Ramos (cell line): ENCODE results near the gene ZNF563.
"Not testable (repeated sequence)": the region's sequence is repeated elsewhere in the genome, so short reads cannot be mapped to it uniquely, and the experiment has no call there.

Experiments used
- in situ Hi-C: fragments of 300-500 bp; cut with MboI; formaldehyde crosslinking; loops from one replicate; pipeline ENCODE4 v1.14.3; 2022; ENCODE audit warnings: low sequenced_read_pairs; ENCODE audit not compliant: unreplicated experiment

The ZNF563 gene

GRCh38 chr19:12333162-12334159 lies at the start of gene ZNF563:
Gene ZNF563, minus strand, starts transcription at chr19:12333633. Its CDS starts 151 bp downstream, at chr19:12333482.
- in situ Hi-C loops, result no loop called here

- in situ Hi-C loops, result no loop called here
Measured at GRCh38 chr19:12380444-12380737, 47.0 kb upstream of the ZNF563 start.

- in situ Hi-C loops, result no loop called here
Measured at GRCh38 chr19:12379732-12380443, 46.5 kb upstream of the ZNF563 start.

GRCh38 chr19:12374026-12374425 lies 40.6 kb upstream of the ZNF563 start:
- in situ Hi-C loops, result no loop called here

GRCh38 chr19:12365236-12366162 lies 32.1 kb upstream of the ZNF563 start, which contains the start of gene ZNF442:
Gene ZNF442, minus strand, starts transcription at chr19:12365683. Its CDS starts 2,052 bp downstream, at chr19:12363631.
- in situ Hi-C loops, result no loop called here

- in situ Hi-C loops, result no loop called here
Measured at GRCh38 chr19:12364391-12365235, 31.2 kb upstream of the ZNF563 start.

GRCh38 chr19:12362236-12362635 lies 28.8 kb upstream of the ZNF563 start:
- in situ Hi-C loops, result not testable (repeated sequence)

- in situ Hi-C loops, result no loop called here
Measured at GRCh38 chr19:12353375-12353774, 19.9 kb upstream of the ZNF563 start.

GRCh38 chr19:12350890-12351197 lies 17.4 kb upstream of the ZNF563 start:
- in situ Hi-C loops, result no loop called here

GRCh38 chr19:12350185-12350889 lies 16.9 kb upstream of the ZNF563 start:
- in situ Hi-C loops, result no loop called here

- in situ Hi-C loops, result no loop called here
Measured at GRCh38 chr19:12346896-12347295, 13.5 kb upstream of the ZNF563 start.

- in situ Hi-C loops, result no loop called here
Measured at GRCh38 chr19:12345197-12345596, 11.8 kb upstream of the ZNF563 start.

- in situ Hi-C loops, result no loop called here
Measured at GRCh38 chr19:12331211-12331941, 2.1 kb downstream of the ZNF563 start.

- in situ Hi-C loops, result no loop called here
Measured at GRCh38 chr19:12330340-12330739, 3.1 kb downstream of the ZNF563 start.

GRCh38 chr19:12325690-12326089 lies 7.7 kb downstream of the ZNF563 start:
- in situ Hi-C loops, result no loop called here

- in situ Hi-C loops, result no loop called here
Measured at GRCh38 chr19:12318782-12319413, 14.5 kb downstream of the ZNF563 start.

GRCh38 chr19:12314553-12314952 lies 18.9 kb downstream of the ZNF563 start:
- in situ Hi-C loops, result no loop called here

- in situ Hi-C loops, result not testable (repeated sequence)
Measured at GRCh38 chr19:12308891-12309290, 24.5 kb downstream of the ZNF563 start.
